HG02970 (cell line): ENCODE results near the gene BCL2.
"Not testable (repeated sequence)": the region's sequence is repeated elsewhere in the genome, so short reads cannot be mapped to it uniquely, and the experiment has no call there.

ENCODE experiments used
- ATAC-seq: cut with Tn5 transposase; IDR thresholded peaks from one replicate; pipeline ENCODE4 v1.9.1; 2021; ENCODE audit warnings: mild to moderate bottlenecking, moderate library complexity, moderate number of reproducible peaks; ENCODE audit not compliant: unreplicated experiment, low FRiP score

The BCL2 gene

GRCh38 chr18:63207835-63208234 is 111.7 kb downstream of the BCL2 start:
- no peak for ATAC-seq

GRCh38 chr18:63207143-63207790 is 112.3 kb downstream of the BCL2 start:
- no peak for ATAC-seq

- no peak for ATAC-seq
Measured at GRCh38 chr18:63206433-63207142, 113.0 kb downstream of the BCL2 start.

- no peak for ATAC-seq
Measured at GRCh38 chr18:63205791-63206252, 113.7 kb downstream of the BCL2 start.

- no peak for ATAC-seq
Measured at GRCh38 chr18:63203497-63203896, 116.1 kb downstream of the BCL2 start.

GRCh38 chr18:63202828-63203227 is 116.7 kb downstream of the BCL2 start:
- no peak for ATAC-seq

GRCh38 chr18:63201456-63201855 is 118.1 kb downstream of the BCL2 start:
- not testable (repeated sequence) for ATAC-seq

GRCh38 chr18:63199743-63200241 is 119.8 kb downstream of the BCL2 start:
- ATAC-seq = no peak

GRCh38 chr18:63198868-63199742 is 120.5 kb downstream of the BCL2 start:
- ATAC-seq = no peak

- ATAC-seq = no peak
Measured at GRCh38 chr18:63198098-63198760, 121.3 kb downstream of the BCL2 start.

GRCh38 chr18:63197246-63197869 is 122.2 kb downstream of the BCL2 start:
- ATAC-seq = no peak

GRCh38 chr18:63195326-63196159 is 124.0 kb downstream of the BCL2 start:
- ATAC-seq = no peak

GRCh38 chr18:63192885-63193349 is 126.7 kb downstream of the BCL2 start:
- no peak for ATAC-seq

- ATAC-seq = no peak
Measured at GRCh38 chr18:63192126-63192884, 127.3 kb downstream of the BCL2 start.

- no peak for ATAC-seq
Measured at GRCh38 chr18:63191413-63191812, 128.2 kb downstream of the BCL2 start.

GRCh38 chr18:63190838-63191237 is 128.7 kb downstream of the BCL2 start:
- ATAC-seq = not testable (repeated sequence)

- ATAC-seq = no peak
Measured at GRCh38 chr18:63189817-63190216, 129.8 kb downstream of the BCL2 start.

- ATAC-seq = no peak
Measured at GRCh38 chr18:63189041-63189440, 130.5 kb downstream of the BCL2 start.
